NCI-H524 treated with DMSO at 0.1 percent for 48 hours (cell line): ENCODE results near the gene NEURL4.

Experiments
- DNase-seq: peaks from one replicate; lab custom pipeline; 2025; lab: John Stamatoyannopoulos, UW

The NEURL4 gene

DNA sequence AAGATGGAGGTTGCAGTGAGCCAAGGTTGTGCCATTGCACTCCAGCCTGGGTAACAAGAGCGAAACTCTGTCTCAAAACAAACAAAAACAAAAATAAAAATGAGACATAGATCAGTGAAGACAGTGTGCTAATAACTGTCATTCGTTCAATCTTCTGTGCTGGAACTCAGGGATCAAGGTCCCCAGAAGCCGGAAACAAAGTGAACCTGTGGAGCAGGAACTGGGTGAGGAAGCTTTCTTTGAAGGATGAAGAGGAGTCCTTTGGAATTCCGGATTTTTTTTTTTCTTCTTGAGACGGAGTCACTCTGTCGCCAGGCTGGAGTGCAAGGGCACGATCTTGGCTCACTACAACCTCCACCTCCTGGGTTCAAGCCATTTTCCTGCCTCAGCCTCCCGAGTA is 49.7 kb downstream of the NEURL4 start:
- no peak for DNase-seq

- no peak for DNase-seq
Observed at GRCh38 chr17:7266784-7267183, 62.4 kb downstream of the NEURL4 start.
